Activated CD4-positive, alpha-beta T cell treated with anti-CD3 and anti-CD28 coated beads, Interleukin-10, Interleukin-2, amounts not matched to agents 100 ng/mL and 50 ng/mL, durations not matched to agents 16 hours and 8 hours (primary cell): ENCODE measurements around the gene SNX33.
"Not testable (repeated sequence)": the region's sequence is repeated elsewhere in the genome, so short reads cannot be mapped to it uniquely, and the experiment has no call there.

Source experiments
- DNase-seq: peaks from one replicate; pipeline ENCODE4 v3.0.0-alpha.2; 2020

The SNX33 gene

GRCh38 chr15:75663931-75664421, 16.3 kb downstream of the SNX33 start:
- no peak for DNase-seq

- no peak for DNase-seq
These were observed 19.2 kb downstream of the SNX33 start for GRCh38 chr15:75666823-75667501.

- peak; percentile 24 for DNase-seq
These were observed 21.6 kb downstream of the SNX33 start for GRCh38 chr15:75669191-75669878.

GRCh38 chr15:75669879-75670212, 22.1 kb downstream of the SNX33 start:
- no peak for DNase-seq

GRCh38 chr15:75671730-75672602, 24.3 kb downstream of the SNX33 start:
- no peak for DNase-seq

DNA sequence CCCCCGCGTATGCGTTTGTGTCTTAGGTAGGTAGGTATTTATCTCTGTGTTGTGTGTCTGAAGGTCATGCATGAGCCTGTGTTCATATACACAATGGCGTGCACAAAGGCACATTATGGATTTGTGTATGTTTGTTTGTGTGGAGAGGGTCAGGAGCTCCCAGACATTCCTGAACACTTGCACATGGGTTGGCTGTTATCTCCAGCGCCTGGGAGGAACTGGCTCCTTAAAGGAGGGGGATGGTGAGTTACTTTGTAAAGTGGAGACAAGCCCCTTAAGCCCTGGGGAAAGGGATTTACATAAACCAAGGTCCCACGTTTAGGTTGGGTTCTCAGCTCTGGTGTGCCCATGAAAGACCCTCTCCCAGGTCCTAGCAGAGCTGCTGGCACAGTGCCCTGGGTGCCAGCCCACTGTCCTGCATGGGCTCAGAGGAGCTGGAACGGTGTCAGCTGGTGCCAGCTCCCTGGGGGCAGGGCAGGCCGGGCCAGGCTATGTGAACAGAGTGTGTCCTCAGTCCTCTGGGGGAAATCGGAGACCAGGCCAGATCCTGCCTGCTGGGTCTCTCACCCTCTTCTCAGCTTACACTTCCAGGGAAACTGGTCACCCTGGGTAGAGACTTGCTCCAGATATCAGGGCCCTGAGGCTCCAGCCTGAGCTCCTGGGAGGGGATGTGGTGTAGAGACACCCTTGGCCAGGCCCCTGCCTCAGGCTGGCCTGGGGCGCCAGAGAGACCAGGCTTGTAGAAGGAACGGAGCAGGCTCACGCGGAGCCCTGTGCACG, 25.1 kb downstream of the SNX33 start:
- no peak for DNase-seq

DNA sequence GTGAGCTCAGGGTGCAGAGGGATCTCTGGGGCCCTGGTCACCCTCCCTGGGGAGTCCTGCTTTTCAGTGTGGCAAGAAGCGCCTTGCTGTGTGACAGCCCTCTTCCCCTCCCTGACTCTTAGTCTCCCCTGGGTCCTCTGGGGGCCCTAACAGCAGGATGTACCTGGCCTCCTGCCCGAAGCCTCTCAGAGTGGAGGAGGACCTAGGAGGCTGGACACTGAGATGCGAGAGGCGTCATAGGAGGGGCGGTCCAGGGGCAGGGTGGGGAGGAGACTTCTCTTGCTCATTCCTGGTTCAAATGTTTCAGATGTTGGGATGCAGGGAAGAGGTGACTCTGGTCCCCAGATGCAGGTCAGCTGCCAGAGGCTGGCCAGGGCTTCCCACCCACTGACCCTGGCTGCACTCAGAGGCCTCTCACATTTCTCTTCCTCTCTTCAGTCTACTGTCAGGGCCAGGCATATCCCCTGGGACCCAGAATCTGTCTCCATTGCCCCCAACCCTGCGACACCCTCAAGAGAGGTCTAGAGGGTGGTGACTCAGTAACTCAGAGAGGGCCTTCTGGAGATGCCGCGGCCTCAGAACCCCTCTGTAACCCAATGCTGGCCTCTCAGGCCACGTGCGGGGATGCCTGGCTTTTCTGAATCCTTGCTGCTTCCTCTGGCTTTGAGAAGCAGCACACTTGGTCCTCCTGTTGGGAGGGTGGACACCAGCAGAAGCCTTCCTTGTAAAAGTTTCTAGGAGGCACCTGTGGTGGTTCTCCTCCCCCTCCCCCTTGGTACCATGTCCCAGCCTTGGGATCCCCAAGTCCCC, 25.9 kb downstream of the SNX33 start:
- no peak for DNase-seq

- DNase-seq: no peak
These were observed 26.7 kb downstream of the SNX33 start for GRCh38 chr15:75674366-75674765.

GRCh38 chr15:75675579-75676404, 28.1 kb downstream of the SNX33 start:
- no peak for DNase-seq

GRCh38 chr15:75676688-75677464, 29.2 kb downstream of the SNX33 start:
- no peak for DNase-seq

GRCh38 chr15:75677465-75678323, 30.0 kb downstream of the SNX33 start:
- no peak for DNase-seq

DNA sequence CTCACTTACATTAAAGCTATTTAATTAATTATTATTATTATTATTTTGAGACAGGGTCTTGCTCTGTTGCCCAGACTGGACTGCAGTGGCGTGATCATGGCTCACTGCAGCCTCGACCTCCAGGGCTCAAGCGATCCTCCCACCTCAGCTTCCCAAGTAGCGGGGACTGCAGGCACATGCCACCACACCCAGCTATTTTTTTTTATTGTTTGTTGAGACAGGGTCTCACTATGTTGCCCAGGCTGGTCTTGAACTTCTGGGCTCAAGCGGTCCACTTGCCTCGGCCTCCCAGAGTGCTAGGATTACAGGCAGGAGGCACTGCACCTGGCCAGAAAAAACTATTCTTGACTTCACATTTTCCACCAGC, 30.6 kb downstream of the SNX33 start:
- DNase-seq: not testable (repeated sequence)

GRCh38 chr15:75680007-75680789, 32.5 kb downstream of the SNX33 start:
- DNase-seq: no peak

DNA sequence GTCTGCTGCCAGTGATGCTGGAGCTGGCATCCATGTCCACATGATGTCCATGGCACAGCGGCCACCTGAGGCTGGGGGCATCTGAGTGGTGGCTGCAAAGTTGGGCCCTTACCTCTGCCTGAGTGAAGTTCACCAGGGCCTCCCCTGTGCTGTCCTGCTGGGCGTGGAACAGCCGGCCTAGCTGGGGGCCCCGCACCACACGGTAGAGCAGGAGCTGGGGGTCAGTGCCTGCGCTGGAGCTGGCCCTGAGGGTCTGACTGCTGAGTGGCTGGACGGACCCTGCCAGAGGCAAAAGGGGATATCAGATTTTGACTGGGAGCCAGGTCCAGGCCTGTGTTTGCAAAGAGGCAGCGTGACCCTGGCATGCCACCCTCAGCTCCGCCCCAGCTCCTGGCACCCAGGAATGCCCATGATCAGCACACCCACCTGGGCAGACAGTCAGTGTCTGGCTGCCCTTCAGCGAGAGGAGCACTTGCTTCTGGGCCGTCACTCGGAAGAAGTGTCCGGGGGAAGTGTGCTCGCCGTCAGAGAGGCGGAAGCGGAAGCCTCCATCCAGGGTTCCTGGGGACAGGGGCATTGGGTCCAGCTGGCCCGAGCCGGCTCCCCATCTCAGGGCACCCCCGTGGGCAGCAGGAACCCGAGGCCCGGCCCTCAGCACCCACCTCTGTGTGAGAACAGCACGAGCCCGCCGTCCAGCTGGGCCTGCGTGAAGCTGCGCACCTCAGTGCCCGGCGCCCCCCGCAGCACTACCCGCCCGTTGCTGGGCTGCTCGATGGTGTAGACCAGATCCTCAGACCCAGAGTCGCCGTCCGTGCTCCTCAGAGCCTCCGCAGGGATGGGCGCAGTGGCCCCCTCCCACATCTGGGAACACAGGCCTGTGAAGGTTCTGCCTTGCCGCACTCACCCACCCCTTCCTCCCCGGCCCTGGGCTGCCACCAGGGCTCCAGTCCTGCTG, 34.7 kb downstream of the SNX33 start:
- DNase-seq: no peak

DNA sequence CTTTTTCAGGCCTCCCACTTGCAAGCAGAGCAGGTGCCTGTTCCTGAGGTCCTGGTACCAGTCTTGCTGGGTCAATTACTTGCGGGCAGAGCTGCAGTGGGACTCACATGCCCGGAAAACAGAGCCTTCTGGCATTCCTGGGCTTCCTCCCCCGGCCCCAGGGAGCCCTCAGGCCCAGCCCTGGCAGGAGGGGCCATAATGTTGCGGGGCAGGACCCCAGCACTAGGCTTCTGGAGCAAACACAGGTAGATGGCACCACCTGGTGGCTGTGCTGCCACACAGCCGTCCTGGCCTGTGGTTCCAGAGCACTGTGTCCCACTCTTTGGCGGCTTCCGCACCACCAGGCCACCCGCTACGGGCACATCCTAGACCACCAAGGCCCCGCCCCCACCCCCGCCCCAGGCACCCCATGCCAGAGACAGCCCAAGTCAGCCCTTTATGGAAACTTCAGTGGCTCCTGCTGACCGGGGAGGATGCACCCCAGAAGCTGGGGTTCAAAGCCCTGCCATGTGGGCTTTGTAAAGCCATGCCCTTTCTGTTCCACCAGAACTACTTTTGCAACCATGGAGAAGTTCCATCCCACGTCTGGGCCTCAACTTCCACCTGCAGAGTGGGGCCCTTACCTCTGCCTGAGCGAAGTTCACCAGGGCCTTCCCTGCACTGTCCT, 36.1 kb downstream of the SNX33 start:
- peak; percentile 76 for DNase-seq

DNA sequence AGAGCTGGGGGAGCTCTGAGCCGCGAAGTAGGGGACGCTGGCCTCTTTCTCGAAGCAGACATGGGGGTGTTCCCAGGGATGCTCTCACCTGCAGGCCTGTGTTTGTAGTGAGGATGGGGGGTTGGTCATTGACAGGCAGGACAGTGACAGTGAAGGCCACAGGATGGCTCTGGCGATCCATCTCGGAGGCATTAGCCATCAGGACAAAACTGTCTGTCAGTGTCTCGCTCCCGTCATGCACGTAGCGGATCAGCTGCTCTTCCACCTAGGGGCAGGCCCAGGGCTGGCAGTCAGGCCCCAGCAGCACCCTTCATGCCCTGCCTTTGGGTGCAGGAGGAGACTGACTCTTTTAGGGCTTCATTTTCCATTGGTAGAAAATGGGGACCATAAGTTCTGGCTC, 36.9 kb downstream of the SNX33 start:
- no peak for DNase-seq

DNA sequence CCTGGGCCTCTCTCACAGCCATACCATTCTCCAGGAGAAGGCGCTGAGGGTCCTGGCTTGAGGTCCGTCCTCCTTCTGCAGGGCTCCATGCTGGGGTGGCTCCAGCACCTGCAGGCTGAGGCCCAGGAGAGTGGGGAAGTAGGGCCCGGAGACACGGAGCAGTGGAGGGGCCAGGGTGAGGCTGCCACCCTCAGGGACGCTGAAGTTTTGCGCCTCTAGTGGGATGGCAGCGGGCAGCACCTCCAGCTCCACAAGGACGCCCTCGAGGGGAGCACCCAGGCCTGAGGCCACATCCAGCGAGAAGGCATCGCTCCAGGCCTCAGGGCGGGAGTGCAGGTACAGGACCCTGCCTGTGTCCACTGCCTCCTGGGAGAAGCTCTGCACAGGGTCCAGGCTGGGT, 37.5 kb downstream of the SNX33 start:
- DNase-seq: no peak
